GM19099 (cell line): ENCODE results near the gene NASP.

Experiments
- POLR2A ChIP-seq: IDR thresholded peaks from 3 replicates; pipeline ENCODE4 v1.6.1; 2011; ENCODE audit warnings: low read depth; ENCODE audit not compliant: insufficient read length; ENCODE audit errors: extremely low read depth

NASP gene

DNA sequence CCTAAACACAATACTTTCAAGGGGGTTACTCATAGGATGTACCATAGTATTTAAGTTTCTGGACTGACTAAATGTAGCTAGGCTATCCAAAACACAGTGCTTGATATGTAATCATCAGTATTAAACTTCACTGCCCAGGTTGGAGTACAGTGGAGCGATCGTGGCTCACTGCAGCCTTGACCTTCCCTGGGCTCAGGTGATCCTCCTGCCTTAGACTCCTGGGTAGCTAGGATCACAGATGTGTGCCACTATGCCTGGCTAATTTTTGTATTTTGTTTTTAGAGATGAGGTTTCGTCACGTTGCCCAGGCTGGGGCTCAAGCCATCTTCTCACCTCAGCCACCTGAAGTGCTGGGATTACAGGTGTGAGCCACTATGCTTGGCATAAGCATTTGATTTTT, 10.6 kb downstream of the NASP start:
- no peak for TF ChIP-seq POLR2A

DNA sequence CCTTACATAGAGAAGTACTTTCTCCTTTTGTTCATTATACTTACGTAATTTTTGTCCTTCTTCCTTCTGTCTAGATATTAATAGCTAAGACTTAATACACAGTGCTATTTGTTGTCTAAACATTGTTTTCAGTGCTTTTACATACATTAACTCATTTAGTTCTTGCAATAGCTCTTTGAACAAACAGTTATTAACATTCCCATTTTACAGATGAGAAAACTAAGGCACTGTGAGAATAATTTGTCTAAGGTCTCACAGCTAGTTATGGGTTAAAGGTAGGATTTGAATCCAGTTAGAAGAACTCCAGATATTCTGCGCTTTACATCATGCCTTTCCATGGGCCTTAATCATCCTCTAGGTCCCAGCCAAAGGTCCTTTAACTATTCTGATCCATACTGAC, 20.4 kb downstream of the NASP start:
- TF ChIP-seq POLR2A: no peak

GRCh38 chr1:45607404-45608074, 23.7 kb downstream of the NASP start:
- no peak for TF ChIP-seq POLR2A

GRCh38 chr1:45608175-45609156, 24.6 kb downstream of the NASP start:
- no peak for TF ChIP-seq POLR2A

DNA sequence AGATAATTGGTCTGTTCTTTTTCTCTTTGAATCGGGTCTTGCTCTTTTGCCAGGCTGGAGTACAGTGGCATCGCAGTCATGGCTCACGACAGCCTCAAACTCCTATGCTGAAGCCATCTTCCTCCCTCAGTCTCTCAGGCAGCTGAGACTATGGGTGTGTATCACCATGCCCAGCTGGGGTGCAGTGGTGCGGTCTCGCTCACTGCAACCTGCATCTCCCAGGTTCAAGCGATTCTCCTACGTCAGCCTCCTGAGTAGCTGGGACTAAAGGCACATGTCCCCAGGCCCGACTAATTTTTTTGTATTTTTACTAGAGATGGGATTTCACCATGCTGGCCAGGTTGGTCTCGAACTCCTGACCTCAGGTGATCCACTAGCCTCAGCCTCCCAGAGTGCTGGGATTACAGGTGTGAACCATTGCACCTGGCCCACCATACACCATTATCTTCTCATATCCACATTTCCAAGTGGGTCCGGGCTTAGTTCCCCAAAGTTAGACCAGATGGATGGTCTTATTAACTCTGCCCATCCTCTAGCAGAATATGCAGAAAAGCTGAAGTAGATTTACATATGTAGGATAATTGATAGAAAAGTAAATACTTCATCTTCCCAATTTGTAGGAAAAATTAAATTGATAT, 26.9 kb downstream of the NASP start:
- TF ChIP-seq POLR2A: no peak

GRCh38 chr1:45612941-45613579, 29.2 kb downstream of the NASP start:
- TF ChIP-seq POLR2A: no peak

GRCh38 chr1:45615885-45616284, 32.0 kb downstream of the NASP start:
- TF ChIP-seq POLR2A: no peak

DNA sequence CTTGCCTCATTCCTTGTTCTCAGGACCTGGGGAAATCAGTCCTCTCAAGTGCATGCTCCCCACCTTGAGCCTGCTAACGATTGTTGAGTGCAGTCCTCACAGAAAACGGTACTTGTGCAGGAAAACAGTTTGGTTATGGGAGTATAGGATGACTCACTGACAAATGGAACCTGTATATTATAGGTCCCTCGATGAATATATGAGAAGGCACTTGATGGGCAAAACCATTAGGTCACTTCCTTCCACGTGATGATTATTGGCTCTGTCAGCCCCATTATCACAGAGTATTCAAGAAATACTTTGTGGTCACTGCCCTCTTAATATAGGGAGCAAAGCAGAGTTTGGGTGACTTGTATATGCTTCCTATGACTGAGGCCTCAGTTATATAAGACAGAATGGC, 33.8 kb downstream of the NASP start:
- no peak for TF ChIP-seq POLR2A

DNA sequence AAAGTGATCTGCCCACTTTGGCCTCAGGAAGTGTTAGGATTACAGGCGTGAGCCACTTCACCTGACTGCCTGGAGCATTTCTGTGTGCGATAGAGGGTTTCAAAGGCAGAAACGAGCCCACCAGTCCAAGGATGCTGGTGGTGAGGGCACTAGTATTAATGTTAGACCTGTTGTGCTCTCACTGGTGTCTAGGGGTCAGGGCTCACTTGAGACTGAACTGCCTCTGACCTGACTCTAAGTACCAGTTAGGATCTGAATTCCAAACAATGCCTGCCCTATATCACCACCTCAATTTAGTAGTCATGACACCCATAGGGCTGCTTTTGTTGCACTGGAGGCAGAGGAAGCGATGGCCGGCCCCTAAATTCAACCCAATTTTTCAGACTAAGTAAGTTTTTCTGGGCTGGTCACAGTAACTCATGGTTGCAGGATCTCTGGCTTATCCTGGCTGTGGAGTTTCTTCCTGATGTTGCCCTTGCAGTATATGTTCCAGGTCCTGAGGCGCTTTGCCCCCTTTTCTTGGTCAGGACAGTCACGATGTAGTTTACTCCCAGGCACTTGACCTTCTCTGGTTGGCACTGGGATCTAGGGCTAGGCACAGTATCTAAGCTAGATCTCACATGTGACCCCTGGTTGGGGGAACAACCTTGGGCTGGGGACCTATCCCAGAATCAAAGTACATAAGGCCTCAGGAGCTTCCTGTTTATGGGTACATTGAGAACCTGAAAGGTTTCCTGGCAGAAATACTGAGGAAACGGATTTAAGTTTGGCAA, 35.5 kb downstream of the NASP start:
- TF ChIP-seq POLR2A: peak; percentile 14

- no peak for TF ChIP-seq POLR2A
Observed at GRCh38 chr1:45620588-45621500, 37.0 kb downstream of the NASP start.

- TF ChIP-seq POLR2A: no peak
Observed at GRCh38 chr1:45621501-45621836, 37.6 kb downstream of the NASP start.

DNA sequence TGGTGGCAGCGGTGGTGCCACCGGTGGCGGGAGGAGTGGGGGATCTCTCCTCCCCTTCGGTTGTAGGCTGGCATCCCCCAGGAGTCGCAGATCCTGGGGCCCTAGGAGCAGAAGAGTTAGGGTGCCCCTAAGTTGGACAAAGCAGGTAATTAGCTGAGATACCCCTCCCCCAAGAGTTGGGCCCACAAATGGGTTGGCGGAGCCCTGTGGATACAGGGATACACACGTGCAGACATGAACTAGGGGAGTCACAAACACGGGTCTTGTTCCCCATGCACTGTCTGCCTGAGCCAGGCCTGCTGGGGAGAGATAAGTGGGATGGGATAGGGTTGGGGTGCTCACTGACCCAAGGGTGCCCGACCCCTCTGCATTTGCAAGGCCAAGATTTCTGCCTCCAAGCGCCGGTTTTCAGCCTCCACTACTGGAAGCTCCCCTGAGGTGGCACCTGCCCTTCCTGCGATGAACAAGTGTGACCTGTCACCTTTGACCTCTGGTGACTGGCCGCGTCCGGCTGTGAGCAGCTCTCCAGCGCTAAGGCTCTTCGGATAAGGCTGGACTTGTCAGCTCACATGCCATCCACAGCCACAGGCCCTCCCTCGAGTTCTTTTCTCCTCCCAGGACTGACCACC, 38.2 kb downstream of the NASP start:
- no peak for TF ChIP-seq POLR2A
